ENCODE data around the gene NKX2-3.

NKX2-3 gene

GRCh38 chr10:99526861-99527504 is 5.8 kb upstream of the NKX2-3 start:
- no peak for DNase-seq (ENCODE audit: low spot score)

DNA sequence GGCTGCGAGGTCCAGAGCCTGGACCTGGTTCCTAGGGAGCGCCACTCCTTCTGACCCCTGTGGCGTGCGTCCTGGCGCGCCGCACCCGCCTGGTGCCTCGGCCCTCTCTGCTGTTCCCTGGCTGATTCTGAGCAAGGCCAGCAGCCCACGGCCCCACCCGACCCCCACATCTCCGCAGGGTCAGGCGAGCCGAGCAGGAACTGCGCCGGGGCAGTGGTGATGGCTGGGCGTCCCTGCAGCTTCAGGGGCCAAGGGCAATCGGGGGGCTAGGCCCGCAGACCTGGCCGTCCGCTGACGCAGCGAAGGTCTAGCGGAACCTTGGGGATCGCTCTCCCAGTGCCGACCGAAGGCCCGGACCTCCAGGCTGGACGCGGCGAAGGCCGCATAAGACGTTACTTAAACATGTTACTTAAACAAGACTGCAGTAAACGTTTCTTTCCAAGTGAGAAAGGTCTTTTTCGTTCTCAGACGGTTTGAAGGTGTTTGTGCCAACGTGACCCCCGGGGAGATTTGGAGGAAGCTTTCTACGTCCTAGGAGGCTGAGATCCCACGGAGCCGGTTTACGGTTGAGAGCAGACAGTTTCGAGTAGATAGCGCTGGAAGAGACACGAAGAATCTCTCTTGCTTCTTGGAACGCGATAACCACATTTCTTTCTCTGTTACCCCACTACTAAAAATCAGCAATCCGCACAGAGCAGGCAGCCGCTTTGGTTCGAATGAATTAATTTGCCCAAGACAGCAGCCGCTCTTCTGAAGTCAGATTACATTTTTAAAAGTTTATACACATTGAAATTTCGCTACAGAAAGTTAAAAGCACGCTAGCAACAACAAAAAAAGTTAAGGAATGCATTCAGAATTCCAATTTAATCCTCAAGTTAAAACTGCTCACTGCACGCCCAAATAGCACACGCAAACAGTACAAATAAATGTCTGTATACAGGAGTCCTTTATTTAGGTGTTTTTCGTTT is 4.9 kb upstream of the NKX2-3 start:
- DNase-seq (ENCODE audit: low spot score), result no peak

- no peak for DNase-seq (ENCODE audit: low spot score)
These were observed 4.0 kb upstream of the NKX2-3 start for GRCh38 chr10:99528494-99529441.

DNA sequence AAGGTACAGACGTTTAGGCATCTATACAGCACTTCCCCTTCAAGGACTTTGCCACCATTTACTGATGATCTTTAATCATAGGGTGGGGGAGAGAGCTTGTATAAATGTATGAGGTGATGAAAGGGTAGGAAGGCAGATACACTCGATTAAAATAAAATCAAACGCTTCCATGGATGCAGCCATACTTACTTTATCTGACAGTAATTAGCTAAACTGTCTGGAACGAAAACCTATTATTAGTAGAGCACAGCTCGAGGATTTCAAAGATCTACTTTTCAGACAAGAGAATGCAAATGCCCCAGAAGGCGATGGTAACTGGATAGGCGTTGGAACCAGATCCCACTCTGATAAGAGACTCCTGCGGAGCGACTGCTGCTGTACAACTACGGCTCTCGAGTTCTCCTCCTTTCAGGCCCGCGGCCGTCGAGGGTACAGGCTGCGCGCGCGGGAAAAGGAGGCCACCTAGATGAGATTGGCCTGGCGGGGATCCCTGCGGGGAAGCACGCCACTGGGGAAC is 3.1 kb upstream of the NKX2-3 start:
- no peak for DNase-seq (ENCODE audit: low spot score)

DNA sequence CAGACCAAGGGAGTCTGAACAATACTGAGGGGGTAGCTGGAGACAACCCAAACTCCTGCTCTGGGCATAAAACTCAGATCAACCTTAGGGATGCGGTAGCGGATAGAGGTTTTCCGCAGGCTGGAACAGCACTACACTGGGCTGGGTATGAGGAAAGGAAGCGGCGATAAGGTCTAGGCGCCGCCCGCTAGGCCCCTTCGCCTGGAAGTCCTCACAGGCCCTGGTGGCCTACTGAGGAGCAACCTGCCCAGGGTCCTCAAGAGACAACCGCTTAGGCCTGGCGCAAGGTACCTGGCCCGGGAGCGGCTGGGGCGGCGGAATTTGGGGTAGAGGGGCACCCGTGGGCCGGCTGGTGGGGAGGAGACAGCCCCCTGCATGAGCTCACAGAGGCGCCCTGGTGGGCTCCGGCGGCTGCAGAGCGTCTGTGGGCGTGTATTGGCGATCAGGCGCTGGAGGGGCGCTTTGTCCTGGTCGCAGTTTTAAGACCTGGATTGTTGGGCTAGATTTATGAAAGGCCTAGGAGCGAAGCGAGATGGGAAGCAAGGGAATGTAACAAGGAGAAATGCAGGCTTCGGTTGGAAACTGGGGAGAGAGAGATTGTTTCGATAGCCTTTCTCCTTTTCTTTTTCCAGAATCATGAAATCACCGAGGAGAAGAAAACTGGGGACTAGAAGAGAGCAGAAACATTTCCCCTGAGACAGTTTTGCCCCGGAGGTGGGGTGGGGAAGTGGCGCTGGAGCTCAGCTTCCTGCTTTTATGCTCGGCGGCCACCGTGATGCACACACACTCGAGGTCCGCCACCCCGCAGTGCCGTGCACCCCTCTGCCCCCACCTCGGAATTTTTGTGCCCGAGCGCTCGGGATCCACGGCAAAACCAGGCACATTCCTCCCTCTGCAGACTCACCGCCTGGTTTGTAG is 2.4 kb upstream of the NKX2-3 start:
- DNase-seq (ENCODE audit: low spot score), result no peak

- no peak for DNase-seq (ENCODE audit: low spot score)
These were observed 1.6 kb upstream of the NKX2-3 start for GRCh38 chr10:99531026-99531695.

DNA sequence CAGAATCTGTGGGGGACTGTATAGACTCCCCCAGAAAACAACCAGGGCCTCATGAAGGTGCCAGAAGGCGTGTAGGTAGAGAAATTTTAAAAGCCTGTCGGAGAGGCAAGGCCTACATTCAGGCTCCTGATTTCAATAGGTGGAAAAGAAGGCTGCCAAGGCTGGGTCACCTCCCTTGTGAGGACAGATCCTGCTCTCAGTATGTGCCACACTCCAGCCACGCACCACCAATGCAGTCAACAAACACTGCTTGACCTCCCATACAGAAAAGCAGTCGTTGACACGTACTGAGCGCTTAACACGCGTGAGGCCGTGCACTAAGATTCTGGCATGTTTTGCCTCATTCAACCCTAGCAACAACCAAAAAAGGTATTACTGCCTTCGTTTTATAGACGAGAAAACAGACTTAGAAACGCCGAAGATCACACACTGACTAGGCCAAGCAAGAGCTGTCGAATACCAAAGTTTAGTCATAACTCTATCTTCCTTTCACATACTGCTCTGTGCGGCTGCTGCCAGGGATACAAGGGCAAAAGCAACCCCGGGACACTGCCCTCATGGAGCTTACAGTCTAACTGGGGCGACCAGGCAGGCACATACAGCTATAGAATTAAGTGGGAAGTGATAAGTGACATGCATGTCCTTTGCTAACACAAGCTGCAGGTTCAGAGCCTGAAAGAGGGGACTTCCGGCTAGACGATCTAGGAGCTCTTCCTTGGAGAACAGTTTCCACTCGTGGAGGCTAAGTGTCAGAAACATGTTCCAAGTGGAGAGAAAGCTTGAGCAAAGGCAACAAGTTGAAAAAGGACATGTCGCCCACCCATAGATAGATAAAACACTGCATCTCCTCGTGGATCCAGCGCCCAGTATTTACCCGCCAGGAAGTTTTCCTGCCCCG is 797 bp upstream of the NKX2-3 start:
- no peak for DNase-seq (ENCODE audit: low spot score)

- no peak for DNase-seq (ENCODE audit: low spot score)
These were observed 1.0 kb downstream of the NKX2-3 start for GRCh38 chr10:99533496-99534449.

- no peak for DNase-seq (ENCODE audit: low spot score)
These were observed 1.8 kb downstream of the NKX2-3 start for GRCh38 chr10:99534450-99534938.

GRCh38 chr10:99534939-99535763 is 2.4 kb downstream of the NKX2-3 start:
- DNase-seq (ENCODE audit: low spot score), result no peak

- DNase-seq (ENCODE audit: low spot score), result no peak
These were observed 3.1 kb downstream of the NKX2-3 start for GRCh38 chr10:99535764-99536337.

GRCh38 chr10:99536338-99537085 is 3.8 kb downstream of the NKX2-3 start:
- DNase-seq (ENCODE audit: low spot score), result no peak

DNA sequence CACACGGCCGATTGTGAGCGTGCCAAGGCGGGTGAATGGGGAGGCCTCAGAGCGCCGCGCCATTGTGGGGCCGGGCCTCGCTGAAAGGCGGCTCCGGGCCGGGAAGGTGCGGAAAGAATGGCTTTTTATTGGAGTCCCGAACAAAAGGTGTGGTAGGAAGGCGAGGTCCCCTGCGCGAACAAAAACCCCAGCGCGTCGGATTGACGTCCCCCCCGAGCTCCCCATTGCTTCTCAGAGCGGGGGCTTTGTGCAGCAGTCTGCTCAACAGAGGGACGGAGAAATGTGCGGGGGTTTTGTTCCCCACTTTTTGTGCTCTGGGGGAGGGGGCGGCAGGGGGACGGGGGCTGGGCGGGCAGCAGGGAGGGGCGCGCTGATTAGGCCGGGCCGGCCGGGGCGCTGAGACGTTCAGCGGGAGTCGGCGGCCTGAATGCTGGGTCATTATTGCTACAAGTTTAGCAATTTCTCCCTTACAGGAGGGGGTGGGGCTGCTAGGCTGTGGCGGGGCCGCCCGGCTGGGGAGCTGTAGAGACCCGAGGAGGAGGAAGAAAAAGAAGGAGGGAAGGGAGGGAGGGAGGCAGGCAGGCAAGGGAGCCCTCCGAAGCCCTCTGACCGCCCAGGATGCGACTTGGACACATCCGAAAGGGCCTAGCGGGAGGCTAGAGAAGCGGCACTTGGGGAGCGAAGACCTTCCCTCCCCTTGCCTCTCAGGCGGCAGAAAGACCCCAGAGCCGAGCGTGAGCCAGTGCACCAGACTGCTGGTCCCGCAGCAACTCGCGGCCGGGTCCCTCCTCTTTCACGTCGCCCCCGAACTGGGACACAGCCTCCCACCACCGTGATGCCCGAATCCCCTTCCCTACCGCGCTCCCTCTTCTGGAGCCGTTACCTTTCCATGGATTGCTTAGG is 4.6 kb downstream of the NKX2-3 start:
- no peak for DNase-seq (ENCODE audit: low spot score)

DNA sequence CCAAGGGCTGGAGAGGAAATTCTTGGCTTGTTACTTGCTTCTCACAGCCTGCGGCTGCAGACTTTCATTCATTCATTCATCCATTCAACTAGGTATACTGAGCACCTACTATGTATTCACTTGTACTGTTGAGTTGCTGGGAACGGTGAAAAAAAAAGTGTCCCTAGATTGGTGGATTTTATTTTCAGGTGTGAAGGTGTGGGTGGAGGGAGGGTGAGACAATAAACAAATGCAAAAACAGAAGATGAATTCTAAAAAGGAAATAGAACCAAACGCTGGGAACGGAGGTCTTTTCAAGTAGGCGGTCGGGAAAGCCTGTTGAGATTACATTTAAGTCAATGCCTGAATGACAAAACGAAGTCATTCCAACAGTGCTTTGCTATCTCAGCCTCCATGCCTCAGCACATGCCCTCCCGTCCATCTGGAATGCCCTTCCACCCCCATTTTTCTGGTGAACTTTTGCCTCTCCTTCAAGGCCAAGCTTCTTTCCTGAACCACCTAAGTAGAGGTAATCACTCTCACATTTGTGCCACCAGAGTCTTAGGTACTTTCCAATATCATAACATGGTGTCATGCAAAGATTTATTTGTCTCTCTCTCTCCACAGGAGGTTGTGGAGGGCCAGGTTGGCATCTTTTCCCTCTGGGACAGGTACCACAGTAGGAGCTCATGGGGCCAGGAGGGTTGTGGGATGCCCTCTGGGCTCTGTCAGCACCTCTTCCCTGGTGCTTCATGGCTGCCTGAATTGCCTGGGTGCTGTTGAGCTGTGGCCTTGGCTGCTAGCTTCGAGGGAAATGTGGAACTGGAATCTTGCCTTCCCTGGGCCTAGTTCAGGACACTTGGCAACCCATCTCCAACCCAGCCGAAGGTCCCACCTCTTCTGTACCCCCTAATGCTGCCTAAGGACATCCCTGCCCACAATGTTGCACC is 5.5 kb downstream of the NKX2-3 start:
- DNase-seq (ENCODE audit: low spot score), result no peak
